IPS DF 6.9 (cell line): ENCODE measurements around the gene NT5C1A.

Source experiments
- DNase-seq: peaks from one replicate; pipeline ENCODE4 v3.0.0-alpha.2; 2013; ENCODE audit warnings: low read depth, low spot score
- H3K27ac ChIP-seq: one replicate; pipeline ENCODE4 v1.5.1; 2013; ENCODE audit warnings: low read length, control low read depth
- H3K27me3 ChIP-seq: 2 replicates; pipeline ENCODE4 v1.6.1; 2013; ENCODE audit warnings: mild to moderate bottlenecking, low read length; ENCODE audit not compliant: control insufficient read depth, insufficient read depth
- H3K36me3 ChIP-seq: 2 replicates; pipeline ENCODE4 v1.6.1; 2013; ENCODE audit warnings: low read length; ENCODE audit not compliant: control insufficient read depth, insufficient read depth
- H3K4me1 ChIP-seq: 2 replicates; pipeline ENCODE4 v1.6.1; 2013; ENCODE audit warnings: low read length; ENCODE audit not compliant: control insufficient read depth, insufficient read depth
- H3K4me3 ChIP-seq: 2 replicates; pipeline ENCODE4 v1.5.1; 2013; ENCODE audit warnings: mild to moderate bottlenecking, low read length
- H3K9me3 ChIP-seq: 2 replicates; pipeline ENCODE4 v1.6.1; 2013; ENCODE audit warnings: low read length, inconsistent platforms; ENCODE audit not compliant: control insufficient read depth, insufficient read depth
- WGBS: extraction: QIAGEN DNeasy Blood & Tissue Kit; methylation state at CpG from one replicate; pipeline ENCODE4 v1.1.7; 2013; ENCODE audit warnings: mixed read lengths, missing lambda C conversion rate; ENCODE audit not compliant: insufficient read length, insufficient coverage; 5-methylcytosine and 5-hydroxymethylcytosine counted together

NT5C1A gene

DNA sequence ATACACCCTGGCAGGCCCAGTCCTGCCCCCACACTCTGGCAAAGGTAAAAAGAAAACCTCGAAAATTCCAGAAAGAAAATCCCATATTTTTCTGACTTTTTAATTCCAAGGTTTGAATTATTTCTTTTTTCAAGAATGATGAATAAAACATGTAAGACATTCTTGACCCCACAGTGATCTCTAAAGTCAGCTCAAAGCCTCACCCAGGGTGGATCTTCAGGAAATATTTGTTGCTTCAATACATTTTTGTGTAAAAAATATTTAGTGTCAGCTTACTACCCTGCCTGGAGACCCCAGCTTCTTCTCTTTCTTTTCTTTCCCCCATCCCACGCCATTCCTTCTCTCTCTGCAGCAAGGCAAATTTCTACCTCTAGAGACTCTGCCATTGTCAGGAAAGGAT lies 7.0 kb upstream of the NT5C1A start:
- no peak for DNase-seq

DNA sequence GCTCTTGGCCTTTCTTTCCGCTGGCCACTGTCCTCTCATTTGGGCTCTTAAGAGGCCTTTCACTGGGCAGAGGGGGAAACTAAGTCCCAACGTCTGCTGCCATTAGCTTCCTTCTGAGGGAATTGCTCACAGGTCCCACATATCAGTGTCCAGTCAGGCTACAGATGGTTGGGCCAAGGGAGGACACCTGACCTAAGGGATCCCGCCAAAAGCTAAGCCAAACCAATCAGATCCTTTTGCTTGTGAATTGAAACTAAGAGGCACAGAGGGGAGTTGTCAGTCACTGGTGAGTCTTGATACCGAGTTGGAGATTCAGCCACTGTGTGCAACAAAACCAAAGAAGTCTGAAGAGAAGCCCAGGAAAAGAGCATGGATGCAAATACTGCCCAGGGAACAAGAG lies 5.7 kb upstream of the NT5C1A start:
- Histone ChIP-seq H3K4me3 (no peak overlapping the region), H3K36me3 (no peaks in the 10 kb centered on the region), H3K27me3 (peaks cover 65% of the 10 kb centered on the region), H3K27ac (no peak overlapping the region), H3K4me1 (no peaks in the 10 kb centered on the region), H3K9me3 (no peaks in the 10 kb centered on the region)
- no CpG with 5 or more reads among the region's 4 CpGs for WGBS
- DNase-seq: no peak

More for the DNA sequence above, 7.0 kb upstream of the NT5C1A start:
- Histone ChIP-seq H3K27me3 (peaks cover 67% of the 10 kb centered on the region), H3K27ac (no peak overlapping the region), H3K4me1 (no peaks in the 10 kb centered on the region), H3K36me3 (no peaks in the 10 kb centered on the region), H3K4me3 (no peak overlapping the region), H3K9me3 (no peaks in the 10 kb centered on the region)
- WGBS: no CpG with 5 or more reads among the region's 2 CpGs

DNA sequence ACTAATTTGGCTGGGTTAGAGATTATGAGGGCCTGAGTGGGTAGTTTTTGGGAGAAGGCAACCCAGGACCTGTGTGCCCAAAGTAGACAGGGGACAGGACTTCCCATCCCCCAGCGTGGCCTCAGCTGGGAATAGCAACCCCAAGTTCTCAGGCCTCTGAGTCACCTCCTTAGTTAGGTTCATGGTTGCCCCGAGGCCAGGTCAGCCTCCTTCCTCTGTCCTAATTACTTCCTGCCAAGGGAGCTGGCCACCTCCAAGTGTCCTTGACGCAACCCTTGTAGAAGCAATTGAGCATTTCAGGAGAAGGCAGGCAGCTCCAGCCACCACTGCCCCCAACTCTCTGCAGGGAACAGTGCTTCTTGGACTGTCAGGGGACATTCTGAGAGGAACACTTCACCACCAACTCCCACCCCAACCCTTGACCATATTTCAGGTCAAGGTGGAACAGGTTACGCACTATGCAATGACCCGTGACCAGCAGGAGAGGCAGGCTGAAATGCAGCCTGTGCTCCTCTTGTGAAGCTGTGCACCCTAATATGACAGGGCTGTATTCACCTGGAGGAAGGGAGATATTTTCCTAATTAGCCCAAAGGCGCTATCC lies 5.1 kb upstream of the NT5C1A start:
- WGBS: no CpG with 5 or more reads among the region's 6 CpGs
- Histone ChIP-seq H3K36me3 (no peaks in the 10 kb centered on the region), H3K4me3 (no peak overlapping the region), H3K27ac (no peak overlapping the region), H3K27me3 (peaks cover 64% of the 10 kb centered on the region), H3K9me3 (no peaks in the 10 kb centered on the region), H3K4me1 (no peaks in the 10 kb centered on the region; the same call in 1 of the 2 replicates)
- DNase-seq: no peak

DNA sequence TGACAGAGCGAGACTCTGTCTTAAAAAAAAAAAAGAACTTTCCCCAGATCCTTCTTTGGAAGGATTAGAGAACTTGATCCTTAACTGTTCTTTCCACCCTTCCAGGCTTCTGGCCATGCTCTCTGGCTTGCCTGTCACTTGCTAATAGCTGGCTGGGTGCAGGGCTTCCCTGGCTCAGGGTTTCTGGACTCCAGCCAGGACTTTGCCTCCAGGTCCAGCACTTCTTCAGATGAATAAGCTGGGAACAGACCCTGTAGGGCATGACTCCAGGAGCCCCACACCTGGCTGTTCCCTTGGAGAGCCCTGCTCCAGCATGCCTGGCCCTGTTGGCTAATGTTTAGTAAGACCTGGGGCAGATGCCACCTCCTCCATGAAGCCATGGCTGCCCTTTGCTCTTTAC lies 3.3 kb upstream of the NT5C1A start:
- H3K27me3 ChIP-seq: peaks cover 66% of the 10 kb centered on the region
- WGBS: no CpG with 5 or more reads among the region's 1 CpG

DNA sequence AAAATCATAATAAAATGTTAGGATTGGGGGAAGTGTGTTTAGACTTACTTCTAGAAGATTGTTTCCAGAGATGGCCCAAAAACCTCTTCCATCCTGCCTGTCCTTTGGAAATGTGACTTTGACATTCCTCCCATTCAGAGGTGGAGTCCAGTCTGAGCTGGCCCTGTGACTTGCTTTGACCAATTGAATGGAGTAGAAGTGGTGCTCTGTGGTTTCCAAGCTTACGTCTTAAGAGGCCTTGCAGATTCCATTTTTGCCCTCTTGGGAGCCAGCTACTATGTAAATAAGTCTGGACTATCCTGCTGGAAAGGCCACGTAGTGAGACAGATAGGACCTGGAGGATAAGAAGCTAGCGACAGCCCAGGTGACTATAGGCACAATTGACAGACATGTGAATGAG lies 1.3 kb upstream of the NT5C1A start:
- H3K4me1 ChIP-seq: peaks cover 1% of the 10 kb centered on the region; the same call in 1 of the 2 replicates
- H3K4me3 ChIP-seq: no peak overlapping the region
- H3K27ac ChIP-seq: no peak overlapping the region
- H3K27me3 ChIP-seq: peaks cover 70% of the 10 kb centered on the region
- DNase-seq: no peak
- no peaks in the 10 kb centered on the region for H3K9me3 ChIP-seq
- no peaks in the 10 kb centered on the region for H3K36me3 ChIP-seq
- WGBS: no CpG with 5 or more reads among the region's 3 CpGs

More for the DNA sequence above, 3.3 kb upstream of the NT5C1A start:
- DNase-seq: no peak
- Histone ChIP-seq H3K27ac (no peak overlapping the region), H3K9me3 (no peaks in the 10 kb centered on the region), H3K36me3 (no peaks in the 10 kb centered on the region), H3K4me3 (no peak overlapping the region), H3K4me1 (peaks cover 1% of the 10 kb centered on the region; the same call in 1 of the 2 replicates)

DNA sequence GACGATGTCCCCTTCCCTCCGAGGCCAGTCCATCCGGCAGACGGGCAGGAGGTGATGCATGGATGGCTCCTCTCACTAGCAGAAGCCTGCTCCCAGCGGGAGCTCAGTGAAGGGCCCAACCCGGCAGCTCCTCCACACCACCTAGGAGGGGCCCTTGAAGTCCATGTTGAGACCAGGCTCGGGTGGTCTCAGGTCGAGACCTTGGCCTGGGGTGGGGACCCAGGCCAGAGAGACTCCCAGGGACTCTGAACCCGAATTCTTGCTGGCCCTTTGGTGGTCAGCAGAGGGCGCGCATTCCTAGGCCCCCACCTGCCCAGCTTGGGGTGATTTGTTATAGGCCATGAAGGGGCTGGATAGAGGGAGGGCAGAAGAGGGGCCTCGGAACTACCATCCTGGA lies 642 bp upstream of the NT5C1A start:
- DNase-seq: no peak
- Histone ChIP-seq H3K4me3 (no peak overlapping the region), H3K27me3 (peaks cover 71% of the 10 kb centered on the region), H3K27ac (no peak overlapping the region), H3K4me1 (peaks cover 1% of the 10 kb centered on the region; the same call in 1 of the 2 replicates), H3K9me3 (no peaks in the 10 kb centered on the region), H3K36me3 (no peaks in the 10 kb centered on the region)
- no CpG with 5 or more reads among the region's 12 CpGs for WGBS

DNA sequence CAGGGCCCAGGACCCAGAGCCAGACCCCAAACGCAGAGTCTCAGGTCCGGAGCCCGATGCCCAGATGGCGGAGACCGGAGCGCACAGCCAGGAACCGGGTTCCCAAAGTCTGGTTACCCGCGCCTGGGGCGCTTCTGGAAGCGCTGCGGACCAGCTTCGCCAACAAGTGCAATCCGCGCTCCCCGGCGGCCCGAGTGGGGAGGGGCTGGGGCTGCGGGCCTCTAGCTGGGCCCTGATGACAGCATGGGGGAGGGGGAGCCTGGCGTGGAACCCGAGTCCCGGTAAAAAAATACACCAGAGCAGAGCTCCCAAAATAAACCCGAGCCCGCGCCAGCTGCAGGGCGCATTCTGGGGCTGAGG lies 494 bp downstream of the NT5C1A start:
- DNase-seq: no peak
- H3K27ac ChIP-seq: no peak overlapping the region
- H3K27me3 ChIP-seq: peaks cover 67% of the 10 kb centered on the region
- H3K4me3 ChIP-seq: peak overlapping the region; percentile 18; the same call in 1 of the 2 replicates
- no CpG with 5 or more reads among the region's 26 CpGs for WGBS
- no peaks in the 10 kb centered on the region for H3K36me3 ChIP-seq
- no peaks in the 10 kb centered on the region for H3K9me3 ChIP-seq
- H3K4me1 ChIP-seq: peaks cover 1% of the 10 kb centered on the region; the same call in 1 of the 2 replicates

DNA sequence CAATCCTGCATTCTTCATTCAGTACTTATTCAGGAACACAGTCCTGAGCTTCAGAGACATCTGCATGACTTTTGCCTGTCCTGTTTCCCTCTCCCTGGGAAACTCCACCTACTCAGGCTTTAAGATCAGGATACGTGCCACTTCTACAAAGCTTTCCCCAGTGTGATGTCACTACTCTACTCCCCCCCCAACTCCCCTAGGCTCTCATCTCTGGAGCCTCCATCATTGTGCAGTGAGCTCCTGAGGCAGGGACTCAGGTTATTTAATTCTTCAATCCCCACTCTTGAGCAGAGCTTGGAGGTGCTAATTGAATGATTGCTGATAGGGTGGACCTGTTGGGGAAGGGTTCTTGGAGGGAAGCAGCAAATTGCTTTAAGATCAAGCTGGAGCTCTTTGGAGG lies 1.2 kb downstream of the NT5C1A start:
- peaks cover 1% of the 10 kb centered on the region; the same call in 1 of the 2 replicates for H3K4me1 ChIP-seq
- H3K27me3 ChIP-seq: peaks cover 73% of the 10 kb centered on the region
- DNase-seq: no peak
- no peak overlapping the region for H3K27ac ChIP-seq
- no CpG with 5 or more reads among the region's 1 CpG for WGBS
- H3K4me3 ChIP-seq: 0 out of 2 replicates have a peak overlapping the region, but pooled peaks have one; percentile 1
- no peaks in the 10 kb centered on the region for H3K36me3 ChIP-seq
- H3K9me3 ChIP-seq: no peaks in the 10 kb centered on the region

DNA sequence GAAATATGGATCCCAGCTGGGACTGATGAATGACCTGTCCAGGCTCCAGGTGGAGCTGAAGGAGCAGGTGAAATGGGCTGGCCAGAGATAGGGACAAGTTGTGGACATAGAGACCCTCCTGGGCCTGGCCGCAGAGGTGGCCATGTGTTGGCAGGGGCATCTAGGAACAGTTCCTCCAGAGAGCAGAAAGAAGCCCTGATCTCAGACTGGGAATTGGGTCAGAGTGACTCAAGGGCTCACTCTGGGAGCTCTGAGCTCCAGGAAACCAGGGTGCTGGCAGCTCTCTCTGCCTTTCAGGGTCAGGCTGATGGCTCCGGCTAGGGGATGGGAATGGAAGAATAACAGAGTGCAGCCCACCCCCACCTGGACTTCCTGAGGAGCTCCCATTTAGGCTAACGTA lies 3.0 kb downstream of the NT5C1A start:
- no peak for DNase-seq
- no peaks in the 10 kb centered on the region for H3K36me3 ChIP-seq
- WGBS: no CpG with 5 or more reads among the region's 3 CpGs
- H3K9me3 ChIP-seq: no peaks in the 10 kb centered on the region
- H3K27me3 ChIP-seq: peaks cover 66% of the 10 kb centered on the region
- H3K27ac ChIP-seq: no peak overlapping the region
- peaks cover 1% of the 10 kb centered on the region; the same call in 1 of the 2 replicates for H3K4me1 ChIP-seq
- no peak overlapping the region for H3K4me3 ChIP-seq

DNA sequence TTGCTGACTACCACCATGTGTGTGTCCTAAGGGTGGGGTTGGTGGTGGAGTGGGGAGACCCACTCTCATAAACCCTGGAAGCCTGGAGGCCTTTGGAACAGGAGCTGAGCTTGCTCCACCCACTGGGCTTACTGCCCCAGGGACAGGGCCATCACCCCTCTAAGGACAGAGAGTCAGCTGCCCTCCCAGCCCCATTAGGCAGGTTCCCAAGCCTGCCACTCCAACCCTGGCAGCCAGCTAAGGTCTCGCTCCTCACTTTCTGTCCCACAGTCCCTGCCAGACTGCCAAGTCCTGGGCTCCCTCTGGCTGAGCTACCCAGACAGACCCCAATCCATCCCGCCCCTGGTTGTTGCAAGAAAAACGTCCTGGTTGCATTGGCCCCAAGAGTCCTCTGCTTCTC lies 3.8 kb downstream of the NT5C1A start:
- H3K27ac ChIP-seq: no peak overlapping the region
- H3K4me3 ChIP-seq: no peak overlapping the region
- peaks cover 59% of the 10 kb centered on the region for H3K27me3 ChIP-seq
- no peaks in the 10 kb centered on the region for H3K36me3 ChIP-seq
- no peaks in the 10 kb centered on the region for H3K9me3 ChIP-seq
- WGBS: no CpG with 5 or more reads among the region's 3 CpGs
- H3K4me1 ChIP-seq: peaks cover 1% of the 10 kb centered on the region; the same call in 1 of the 2 replicates
- DNase-seq: no peak

DNA sequence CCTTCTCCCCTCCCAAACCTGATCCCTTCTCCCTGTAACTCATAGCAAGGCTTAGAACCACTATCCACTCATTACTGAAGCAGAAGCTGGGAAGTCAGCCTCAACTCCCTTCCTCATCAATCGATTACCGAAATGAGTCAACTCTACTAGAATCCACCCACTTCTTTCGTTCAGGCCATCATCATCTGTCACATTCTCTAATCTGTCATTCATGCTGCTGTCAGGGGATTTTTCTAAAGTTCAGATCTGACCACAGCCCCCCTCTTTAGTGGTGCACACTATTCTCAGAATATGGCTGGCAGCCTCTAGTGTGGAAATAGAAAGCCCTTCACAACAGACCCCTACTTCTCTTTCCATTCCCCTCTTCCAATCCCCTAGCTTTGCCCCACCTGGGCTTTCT lies 5.1 kb downstream of the NT5C1A start:
- H3K9me3 ChIP-seq: no peaks in the 10 kb centered on the region
- H3K36me3 ChIP-seq: no peaks in the 10 kb centered on the region
- 100% methylated on average over 3 of the region's 3 CpGs for WGBS
- peaks cover 47% of the 10 kb centered on the region for H3K27me3 ChIP-seq
- H3K4me3 ChIP-seq: no peak overlapping the region
- H3K4me1 ChIP-seq: 0 out of 2 replicates have a peak, but pooled peaks cover 1% of the 10 kb centered on the region
- no peak for DNase-seq
- H3K27ac ChIP-seq: no peak overlapping the region
